Heart left ventricle (tissue), 16 donors: Measurements from ENCODE around the gene MYBL2. TPM values are rescaled to one million over a fixed set of nuclear protein-coding genes. Genes with fewer than 3 reads are reported as not detected.

Source experiments
- ATAC-seq, 4 donors: fragments of 200-7000 bp; cut with Tn5 transposase; one replicate each; pipeline ENCODE4 v1.9.1; 2020 to 2022; ENCODE audit warnings: moderate library complexity in 4 of 4, mild to moderate bottlenecking in 3 of 4, moderate number of reproducible peaks in 1 of 4
- DNase-seq, 5 donors: peaks; one replicate each; pipeline ENCODE4 v3.0.0-alpha.2; 2020
- H3K27ac ChIP-seq, 12 donors: fragments of 200-600 bp; sonication (generic) in 4 of 12; one replicate each; pipeline versions ENCODE4 v1.5.0 to v1.8.0; 2016 to 2022; ENCODE audit warnings: mild to moderate bottlenecking in 2 of 12
- H3K27me3 ChIP-seq, 9 donors: fragments of 200-600 bp; sonication (generic) in 2 of 9; one replicate each; pipeline versions ENCODE4 v1.5.1 to v1.8.0; 2016 to 2022; ENCODE audit warnings: mild to moderate bottlenecking in 3 of 9
- H3K36me3 ChIP-seq, 9 donors: fragments of 200-600 bp; sonication (generic) in 2 of 9; one replicate each; pipeline versions ENCODE4 v1.5.0 to v1.8.0; 2018 to 2022; ENCODE audit warnings: mild to moderate bottlenecking in 2 of 9
- H3K4me1 ChIP-seq, 12 donors: fragments of 200-600 bp; sonication (generic) in 4 of 12; one replicate each; pipeline versions ENCODE4 v1.5.0 to v1.8.0; 2016 to 2022; ENCODE audit warnings: mild to moderate bottlenecking in 3 of 12
- H3K4me3 ChIP-seq, 12 donors: fragments of 200-600 bp; sonication (generic) in 4 of 12; one replicate each; pipeline versions ENCODE4 v1.5.0 to v1.8.0; 2017 to 2022; ENCODE audit warnings: mild to moderate bottlenecking in 9 of 12, moderate library complexity in 4 of 12
- H3K9me3 ChIP-seq, 12 donors: fragments of 200-600 bp; sonication (generic) in 4 of 12; one replicate each; pipeline versions ENCODE4 v1.5.0 to v1.8.0; 2016 to 2022; ENCODE audit warnings: mild to moderate bottlenecking in 1 of 12
- POLR2A ChIP-seq, 2 donors: fragments of 450-650 bp; IDR thresholded peaks; one replicate each; pipeline ENCODE4 v1.6.1; 2017; ENCODE audit warnings: antibody characterized with exemption in 2 of 2, mild to moderate bottlenecking in 2 of 2, moderate library complexity in 2 of 2
- WGBS, 4 donors: extraction: QIAGEN DNeasy Blood & Tissue Kit in 2 of 4; methylation state at CpG; one replicate each; pipeline versions ENCODE4 v1.1.5 to v1.1.7; 2013 to 2018; 5-methylcytosine and 5-hydroxymethylcytosine counted together
- intact Hi-C, 10 donors: fragments of 100-400 bp; cut with DNase I; formaldehyde crosslinking; loops; one replicate each; pipeline versions ENCODE4 v1.11.1 to v1.14.2; 2022
- long read RNA-seq, 3 donors: library from polyadenylated mRNA; unstranded; transcript quantifications; one replicate each; pipeline ENCODE4 v2.0.0, GENCODE V29; 2020 to 2021
- polyA plus RNA-seq, 2 donors: library from polyadenylated mRNA; stranded (reverse); fragments of 200-250 nt; gene quantifications; one replicate each; pipeline ENCODE4 v1.2.3, GENCODE V29; 2013
- total RNA-seq, 9 donors: library from RNA; depleted of rRNA in 2 of 9; stranded (reverse); fragments of >200 nt in 2 of 9; fragmentation: NEBNext Ultra II Directional in 3 of 9; extraction: Animal tissue kit (Norgen Biotek cat#: 25700) in 3 of 9; gene quantifications; one replicate each; pipeline versions ENCODE4 v1.1.0 to v1.2.4, GENCODE V29; 2016 to 2023
- TF ChIP-seq, protein P1 (sequence below), 12 donors: fragments of 200-600 bp; sonication (generic) in 4 of 12; IDR thresholded peaks; one replicate each; pipeline versions ENCODE4 v1.5.0 to v1.8.0; 2018 to 2022; ENCODE audit warnings: antibody characterized with exemption in 12 of 12, mild to moderate bottlenecking in 5 of 12
- donor health status: ischemic (EF 13 %, LVEDD 7.1; RV severe dilation, severe dysfunction).
- donor health status: healthy with polysubstance abuse.
- donor health status: DM: no; HTN: yes; CAD: no.
- donor health status: DM: no; HTN: no; CAD: no.
- donor health status: ischemic (EF 25% LVEDD 6.9; RV normal size, moderate dysfunction).
- donor health status: ischemic (EF 25% LVEDD 5.7; RV mildly dilated, moderate dysfunction).
- donor health status: healthy.
- donor health status: DM: yes; HTN: yes; CAD: no.
- donor health status: ischemic (EF 35%, LVEDD 5.7; RV mildly dilated, moderate dysfunction).
- donor health status: nonischemic (EF 11% LVEDD 7.7; RV severe dilation, severe dysfunction).
- donor health status: DM: yes; HTN: yes; CAD: no.
- donor health status: PGD.
- donor health status: ischemic (EF 29% LVEDD 5.4; RV normal size, mild dysfunction).
- donor health status: nonischemic (EF 23%, LVEDD 6.1; RV moderate dilation, normal function).

MYBL2 gene
- total RNA-seq (1 to 10 TPM in 1 of 9 donors, under 1 TPM in 6, not detected in 2; 0.07 to 7.9 (median 0.17) TPM), polyA plus RNA-seq (under 1 TPM; 0.08 to 0.24 TPM)
- long read RNA-seq, donor 1: 0 reads
- long read RNA-seq, donor 2: 0 reads
- long read RNA-seq, donor 3: 0 reads

DNA sequence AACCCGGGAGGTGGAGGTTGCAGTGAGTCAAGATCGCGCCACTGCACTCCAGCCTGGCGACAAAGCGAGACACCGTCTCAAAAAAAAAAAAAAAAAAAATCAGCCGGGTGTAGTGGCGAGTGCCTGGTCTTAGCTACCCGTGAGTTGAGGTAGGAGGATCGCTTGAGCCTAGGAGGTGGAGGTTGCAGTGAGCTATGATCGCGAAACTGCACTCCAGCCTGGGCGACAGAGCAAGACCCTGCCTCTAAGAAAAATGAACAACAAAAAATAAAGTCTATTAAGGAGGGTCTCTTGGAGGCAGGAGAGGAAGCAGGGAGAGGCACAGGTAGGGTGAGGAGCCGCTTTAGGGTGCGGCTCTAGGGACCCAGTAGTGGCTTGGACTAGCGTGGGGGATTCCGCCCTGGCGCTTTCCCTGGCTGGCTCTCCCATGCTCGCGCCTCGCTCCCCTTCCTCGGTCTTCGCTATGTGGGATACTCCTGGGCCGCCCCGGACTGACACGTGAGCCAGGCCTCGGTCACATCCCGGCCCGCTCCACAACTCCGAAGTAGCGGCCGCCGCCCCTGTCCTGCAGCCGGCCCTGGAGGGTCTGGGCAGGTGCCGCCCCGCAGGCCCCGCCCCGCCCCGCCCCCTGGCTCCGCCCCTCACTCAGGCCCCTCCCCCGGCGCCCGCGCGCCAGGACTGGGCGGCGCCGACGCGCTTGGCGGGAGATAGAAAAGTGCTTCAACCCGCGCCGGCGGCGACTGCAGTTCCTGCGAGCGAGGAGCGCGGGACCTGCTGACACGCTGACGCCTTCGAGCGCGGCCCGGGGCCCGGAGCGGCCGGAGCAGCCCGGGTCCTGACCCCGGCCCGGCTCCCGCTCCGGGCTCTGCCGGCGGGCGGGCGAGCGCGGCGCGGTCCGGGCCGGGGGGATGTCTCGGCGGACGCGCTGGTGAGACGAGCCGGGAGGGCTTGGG lies at the start of gene MYBL2:
MYBL2 (plus strand) TSS at position 739 of the 953 bp plus-strand sequence; CDS start at position 909, 170 bp downstream.
- Histone ChIP-seq H3K27me3 (peaks cover 14 to 58% (median 35%) of the 10 kb centered on the region in 9 donors), H3K4me1 (peaks cover 0 to 14% (median 8%) of the 10 kb centered on the region in 12 donors), H3K36me3 (no peaks in the 10 kb centered on the region), H3K4me3 (peak within 1 kb of the TSS in 10 of 12 donors; percentile 1 to 60 (median 23)), H3K9me3 (no peaks in the 10 kb centered on the region), H3K27ac (no peak within 1 kb of the TSS)
- DNase-seq (peak in 3 of 5 donors; percentile 24 to 79 (median 37)), ATAC-seq (peak; percentile 20 to 86 (median 74))
- no peak for TF ChIP-seq POLR2A (IDR thresholded peaks at IDR 0.05)
- TF ChIP-seq, protein P1, sequence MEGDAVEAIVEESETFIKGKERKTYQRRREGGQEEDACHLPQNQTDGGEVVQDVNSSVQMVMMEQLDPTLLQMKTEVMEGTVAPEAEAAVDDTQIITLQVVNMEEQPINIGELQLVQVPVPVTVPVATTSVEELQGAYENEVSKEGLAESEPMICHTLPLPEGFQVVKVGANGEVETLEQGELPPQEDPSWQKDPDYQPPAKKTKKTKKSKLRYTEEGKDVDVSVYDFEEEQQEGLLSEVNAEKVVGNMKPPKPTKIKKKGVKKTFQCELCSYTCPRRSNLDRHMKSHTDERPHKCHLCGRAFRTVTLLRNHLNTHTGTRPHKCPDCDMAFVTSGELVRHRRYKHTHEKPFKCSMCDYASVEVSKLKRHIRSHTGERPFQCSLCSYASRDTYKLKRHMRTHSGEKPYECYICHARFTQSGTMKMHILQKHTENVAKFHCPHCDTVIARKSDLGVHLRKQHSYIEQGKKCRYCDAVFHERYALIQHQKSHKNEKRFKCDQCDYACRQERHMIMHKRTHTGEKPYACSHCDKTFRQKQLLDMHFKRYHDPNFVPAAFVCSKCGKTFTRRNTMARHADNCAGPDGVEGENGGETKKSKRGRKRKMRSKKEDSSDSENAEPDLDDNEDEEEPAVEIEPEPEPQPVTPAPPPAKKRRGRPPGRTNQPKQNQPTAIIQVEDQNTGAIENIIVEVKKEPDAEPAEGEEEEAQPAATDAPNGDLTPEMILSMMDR (IDR thresholded peaks at IDR 0.05): no peak
- intact Hi-C loops: no loop called here
- 10 to 25% (median 16%) methylated on average over 37 to 90 of the region's 90 CpGs for WGBS, 4 donors

- Histone ChIP-seq H3K27me3 (no peaks in the 10 kb centered on the region), H3K4me1 (peaks cover 0 to 5% (median 0%) of the 10 kb centered on the region in 12 donors), H3K9me3 (no peaks in the 10 kb centered on the region), H3K4me3 (no peak overlapping the region), H3K36me3 (peaks cover 0 to 88% (median 54%) of the 10 kb centered on the region in 9 donors), H3K27ac (no peak overlapping the region)
- TF ChIP-seq POLR2A (IDR thresholded peaks at IDR 0.05): no peak
- TF ChIP-seq, protein P1 (IDR thresholded peaks at IDR 0.05): no peak
- intact Hi-C loops: no loop called here
- ATAC-seq: peak; percentile 68 to 87 (median 77)
- 77 to 91% (median 82%) methylated on average over 8 of the region's 8 CpGs for WGBS, 4 donors
- peak in 2 of 5 donors; percentile 10 to 27 for DNase-seq
Measured at GRCh38 chr20:43631598-43631997, 35.3 kb upstream of the MYBL2 start.

DNA sequence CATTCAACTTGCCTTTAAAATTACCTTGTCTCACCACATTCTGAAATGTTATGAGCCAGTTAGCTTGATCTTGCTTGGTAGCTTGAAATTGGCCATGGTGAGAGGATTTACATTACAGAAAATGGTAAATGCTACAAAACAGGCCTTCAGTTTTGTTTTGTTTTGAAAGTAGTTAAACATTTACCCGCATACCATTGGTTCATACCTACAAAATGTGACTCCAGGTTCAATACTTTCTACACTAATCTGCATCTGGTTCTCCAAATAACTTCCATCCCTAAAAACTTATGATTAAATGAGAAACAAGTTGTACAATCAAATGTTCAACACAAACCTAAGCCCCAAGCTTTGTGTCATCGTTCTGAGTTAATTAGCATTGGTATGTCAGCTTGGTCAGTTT lies 30.5 kb upstream of the MYBL2 start:
- WGBS, 4 donors: 95 to 100% (median 97%) methylated on average over 2 of the region's 2 CpGs
- H3K36me3 ChIP-seq: peaks cover 0 to 96% (median 61%) of the 10 kb centered on the region in 9 donors
- TF ChIP-seq POLR2A (IDR thresholded peaks at IDR 0.05): no peak
- TF ChIP-seq, protein P1 (IDR thresholded peaks at IDR 0.05): no peak

DNA sequence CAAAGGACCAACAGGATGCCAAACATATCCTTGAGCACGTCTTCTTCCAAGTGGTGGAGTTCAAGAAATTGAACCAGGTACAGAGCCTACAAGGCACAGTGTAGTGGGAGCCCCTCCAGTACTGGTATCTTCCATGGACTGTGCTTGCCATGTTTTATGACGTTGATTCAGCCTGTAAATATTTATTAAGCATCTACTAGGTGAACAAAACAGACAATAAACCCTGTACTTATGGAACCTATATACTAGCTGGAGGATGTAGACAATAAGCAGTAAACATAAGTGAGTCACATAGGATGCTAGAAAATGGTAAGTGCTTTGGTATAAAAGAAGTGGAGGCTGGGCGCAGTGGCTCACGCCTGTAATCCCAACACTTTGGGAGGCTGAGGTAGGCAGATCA lies 24.4 kb upstream of the MYBL2 start:
- Histone ChIP-seq H3K36me3 (peaks cover 0 to 87% (median 61%) of the 10 kb centered on the region in 9 donors), H3K27me3 (no peaks in the 10 kb centered on the region)
- ATAC-seq: no peak

More for the DNA sequence above, 30.5 kb upstream of the MYBL2 start:
- H3K4me1 ChIP-seq: peaks cover 0 to 1% (median 0%) of the 10 kb centered on the region in 12 donors
- ATAC-seq (no peak), DNase-seq (no peak)
- intact Hi-C loops: no loop called here
- no peak overlapping the region for H3K27ac ChIP-seq
- H3K4me3 ChIP-seq: no peak overlapping the region
- H3K9me3 ChIP-seq: no peaks in the 10 kb centered on the region
- H3K27me3 ChIP-seq: no peaks in the 10 kb centered on the region

More for the DNA sequence above, 24.4 kb upstream of the MYBL2 start:
- Histone ChIP-seq H3K4me1 (no peaks in the 10 kb centered on the region), H3K27ac (no peak overlapping the region), H3K4me3 (no peak overlapping the region), H3K9me3 (no peaks in the 10 kb centered on the region)
- 93 to 99% (median 98%) methylated on average over 4 of the region's 4 CpGs for WGBS, 4 donors
- TF ChIP-seq, protein P1 (IDR thresholded peaks at IDR 0.05): no peak
- no peak for TF ChIP-seq POLR2A (IDR thresholded peaks at IDR 0.05)
- intact Hi-C loops: no loop called here
- DNase-seq: no peak
